Transverse colon (tissue), 4 donors: ENCODE data around the gene CDH26.

Source experiments
- CTCF ChIP-seq, 5 experiments: fragments of 200-600 bp in 3 of 5; fragments of 450-650 bp in 2 of 5; sonication (generic) in 3 of 5; IDR thresholded peaks; 1 replicate in 2 of 5; 2 replicates in 3 of 5; pipeline ENCODE4 v1.5.1; 2016 to 2017; ENCODE audit warnings: antibody characterized with exemption in 5 of 5, inconsistent platforms in 3 of 5, mild to moderate bottlenecking in 2 of 5, moderate library complexity in 1 of 5
- POLR2A ChIP-seq: fragments of 450-650 bp; IDR thresholded peaks from one replicate; pipeline ENCODE4 v1.6.1; 2016; ENCODE audit warnings: antibody characterized with exemption, mild to moderate bottlenecking, moderate library complexity
- POLR2AphosphoS5 ChIP-seq, 3 donors: sonication (generic); formaldehyde crosslinking; IDR thresholded peaks; one replicate each; pipeline ENCODE4 v1.6.1; 2016; ENCODE audit warnings: antibody characterized with exemption in 3 of 3

GRCh38 chr20:60013296-60014139 is 55.3 kb downstream of the CDH26 start:
- TF ChIP-seq POLR2A (no peak), POLR2AphosphoS5 (IDR thresholded peaks at IDR 0.05) (no peak), CTCF (IDR thresholded peaks at IDR 0.05) (no peak)
